Spleen (tissue), 11 donors: ENCODE results near the gene PACRG. TPM values are rescaled to one million over a fixed set of nuclear protein-coding genes. Genes with fewer than 3 reads are reported as not detected.
"Not testable (repeated sequence)": the region's sequence is repeated elsewhere in the genome, so short reads cannot be mapped to it uniquely, and the experiment has no call there.

ENCODE experiments used
- DNase-seq: peaks from one replicate; pipeline ENCODE4 v3.0.0-alpha.2; 2020
- H3K27ac ChIP-seq, 8 donors: fragments of 200-600 bp; sonication (generic) in 7 of 8; 1 replicate in 4 of 8; 2 replicates in 4 of 8; pipeline versions ENCODE4 v1.5.0 to v1.8.0; 2016 to 2021; ENCODE audit warnings: inconsistent platforms in 4 of 8, mild to moderate bottlenecking in 4 of 8, moderate library complexity in 1 of 8
- H3K27me3 ChIP-seq, 7 donors: fragments of 200-600 bp; sonication (generic) in 6 of 7; replicated peaks in 1 of 7; 1 replicate in 4 of 7; 2 replicates in 3 of 7; pipeline versions ENCODE4 v1.5.0 to v1.8.0; 2016 to 2021; ENCODE audit warnings: inconsistent platforms in 3 of 7, mild to moderate bottlenecking in 1 of 7
- H3K36me3 ChIP-seq, 6 donors: fragments of 200-600 bp; sonication (generic) in 5 of 6; 1 replicate in 4 of 6; 2 replicates in 2 of 6; pipeline versions ENCODE4 v1.5.0 to v1.8.0; 2016 to 2021; ENCODE audit warnings: inconsistent platforms in 2 of 6
- H3K4me1 ChIP-seq, 6 donors: fragments of 200-600 bp; sonication (generic) in 5 of 6; 1 replicate in 3 of 6; 2 replicates in 3 of 6; pipeline versions ENCODE4 v1.5.0 to v1.8.0; 2016 to 2021; ENCODE audit warnings: inconsistent platforms in 3 of 6
- H3K4me3 ChIP-seq, 8 donors: fragments of 200-600 bp; sonication (generic) in 7 of 8; 1 replicate in 4 of 8; 2 replicates in 4 of 8; pipeline versions ENCODE4 v1.5.0 to v1.8.0; 2016 to 2021; ENCODE audit warnings: inconsistent platforms in 4 of 8, mild to moderate bottlenecking in 4 of 8, moderate library complexity in 2 of 8
- H3K9me3 ChIP-seq, 8 donors: fragments of 200-600 bp; sonication (generic) in 7 of 8; 1 replicate in 4 of 8; 2 replicates in 4 of 8; pipeline versions ENCODE4 v1.5.0 to v1.8.0; 2016 to 2021; ENCODE audit warnings: inconsistent platforms in 4 of 8
- CTCF ChIP-seq, 11 experiments: fragments of 200-600 bp in 7 of 11; fragments of 450-650 bp in 4 of 11; sonication (generic) in 4 of 11; IDR thresholded peaks in 8 of 11; conservative IDR thresholded peaks in 3 of 11; 1 replicate in 7 of 11; 2 replicates in 4 of 11; pipeline versions ENCODE4 v1.4.0 to v1.8.0; 2016 to 2021; ENCODE audit warnings: antibody characterized with exemption in 11 of 11, inconsistent platforms in 4 of 11, mild to moderate bottlenecking in 1 of 11
- POLR2A ChIP-seq, 3 donors: fragments of 450-650 bp; IDR thresholded peaks; one replicate each; pipeline ENCODE4 v1.5.1; 2017; ENCODE audit warnings: antibody characterized with exemption in 3 of 3, mild to moderate bottlenecking in 1 of 3
- POLR2AphosphoS5 ChIP-seq, 3 donors: sonication (generic); formaldehyde crosslinking; IDR thresholded peaks; one replicate each; pipeline ENCODE4 v1.5.1; 2017; ENCODE audit warnings: antibody characterized with exemption in 3 of 3
- WGBS, 5 donors: extraction: QIAGEN DNeasy Blood & Tissue Kit in 3 of 5; methylation state at CpG; one replicate each; pipeline versions ENCODE4 v1.1.5 to v1.1.7; 2013 to 2018; 5-methylcytosine and 5-hydroxymethylcytosine counted together
- intact Hi-C: fragments of 100-400 bp; cut with DNase I; formaldehyde crosslinking; loops from one replicate; pipeline ENCODE4 v1.15.0; 2023; ENCODE audit warnings: low total_unique reads
- polyA plus RNA-seq, 3 donors: library from polyadenylated mRNA; stranded (reverse); fragments of 200-250 nt; gene quantifications; one replicate each; pipeline ENCODE4 v1.2.1, GENCODE V29; 2013
- total RNA-seq, 7 donors: library from RNA; depleted of rRNA in 3 of 7; stranded (reverse); fragments of >200 nt in 3 of 7; fragmentation: NEBNext Ultra II Directional in 4 of 7; extraction: Animal tissue kit (Norgen Biotek cat#: 25700) in 4 of 7; gene quantifications; one replicate each; pipeline versions ENCODE4 v1.1.0 to v1.2.1, GENCODE V29; 2016 to 2021
- donor health status: healthy with polysubstance abuse.
- donor health status: DM: no; HTN: no; CAD: no; lungs with moderate emphysema.
- donor health status: DM: no; HTN: no; CAD: no.
- donor health status: Bipolar disorder and iron deficiency.
- donor health status: healthy.
- donor health status: DM: no; HTN: no; CAD: no.
- donor health status: DM: yes; HTN: yes; CAD: no.

Gene PACRG
- total and polyA plus RNA-seq, 10 donors, result 0.32 to 2.0 (median 1.0) TPM; not detected in 5

- no peaks in the 10 kb centered on the region for H3K4me1 ChIP-seq
- TF ChIP-seq POLR2AphosphoS5 (IDR thresholded peaks at IDR 0.05), result no peak
- TF ChIP-seq CTCF (IDR thresholded peaks at IDR 0.05 in 8 of 11, conservative IDR thresholded peaks at IDR 0.05 in 3 of 11), result no peak
- TF ChIP-seq POLR2A (IDR thresholded peaks at IDR 0.05), result no peak
- intact Hi-C loops, result no loop called here
- H3K27ac ChIP-seq, result no peak overlapping the region
- no peaks in the 10 kb centered on the region for H3K27me3 ChIP-seq
- no peak overlapping the region for H3K4me3 ChIP-seq
- WGBS, 5 donors, result 77 to 88% (median 82%) methylated on average over 6 of the region's 6 CpGs
- H3K36me3 ChIP-seq, result no peaks in the 10 kb centered on the region
- H3K9me3 ChIP-seq, result peaks cover 0 to 11% (median 0%) of the 10 kb centered on the region in 8 donors
- DNase-seq, result no peak
Measured at GRCh38 chr6:162974685-162975084, 246.9 kb downstream of the PACRG start.

GRCh38 chr6:162976141-162976540 is 248.4 kb downstream of the PACRG start:
- no peak for TF ChIP-seq CTCF (IDR thresholded peaks at IDR 0.05 in 8 of 11, conservative IDR thresholded peaks at IDR 0.05 in 3 of 11)
- no peak for TF ChIP-seq POLR2AphosphoS5 (IDR thresholded peaks at IDR 0.05)
- TF ChIP-seq POLR2A (IDR thresholded peaks at IDR 0.05), result no peak
- no peaks in the 10 kb centered on the region for H3K4me1 ChIP-seq
- intact Hi-C loops, result no loop called here
- no peak overlapping the region for H3K27ac ChIP-seq
- WGBS, 5 donors, result 78 to 86% (median 81%) methylated on average over 5 of the region's 5 CpGs
- H3K9me3 ChIP-seq, result peaks cover 0 to 17% (median 2%) of the 10 kb centered on the region in 8 donors
- no peaks in the 10 kb centered on the region for H3K36me3 ChIP-seq
- no peak overlapping the region for H3K4me3 ChIP-seq
- DNase-seq, result no peak
- H3K27me3 ChIP-seq, result no peaks in the 10 kb centered on the region

- H3K4me3 ChIP-seq, H3K36me3 ChIP-seq, H3K27ac ChIP-seq, DNase-seq, H3K4me1 ChIP-seq, intact Hi-C loops, H3K27me3 ChIP-seq: not testable (repeated sequence)
- WGBS, 5 donors, result 60 to 94% (median 89%) methylated on average over 1 of the region's 1 CpG
- peaks cover 3 to 79% (median 49%) of the 10 kb centered on the region in 8 donors for H3K9me3 ChIP-seq
Measured at GRCh38 chr6:162983234-162983633, 255.5 kb downstream of the PACRG start.

GRCh38 chr6:162998777-162999176 is 271.0 kb downstream of the PACRG start:
- Histone ChIP-seq H3K9me3 (peaks cover 0 to 9% (median 0%) of the 10 kb centered on the region in 8 donors), H3K27me3 (no peaks in the 10 kb centered on the region), H3K27ac (no peak overlapping the region), H3K4me1 (no peaks in the 10 kb centered on the region), H3K36me3 (no peaks in the 10 kb centered on the region), H3K4me3 (no peak overlapping the region)
- DNase-seq, result no peak
- intact Hi-C loops, result no loop called here
- 42 to 74% (median 52%) methylated on average over 1 of the region's 1 CpG for WGBS, 5 donors
- TF ChIP-seq POLR2AphosphoS5 (IDR thresholded peaks at IDR 0.05), result no peak
- TF ChIP-seq CTCF (IDR thresholded peaks at IDR 0.05 in 8 of 11, conservative IDR thresholded peaks at IDR 0.05 in 3 of 11), result no peak
- no peak for TF ChIP-seq POLR2A (IDR thresholded peaks at IDR 0.05)
